ENCODE measurements around the gene IL3. TPM values are rescaled to one million over a fixed set of nuclear protein-coding genes. Genes with fewer than 3 reads are reported as not detected.

The IL3 gene
- total RNA-seq, 1 experiment from 2014 or later, result not detected

DNA sequence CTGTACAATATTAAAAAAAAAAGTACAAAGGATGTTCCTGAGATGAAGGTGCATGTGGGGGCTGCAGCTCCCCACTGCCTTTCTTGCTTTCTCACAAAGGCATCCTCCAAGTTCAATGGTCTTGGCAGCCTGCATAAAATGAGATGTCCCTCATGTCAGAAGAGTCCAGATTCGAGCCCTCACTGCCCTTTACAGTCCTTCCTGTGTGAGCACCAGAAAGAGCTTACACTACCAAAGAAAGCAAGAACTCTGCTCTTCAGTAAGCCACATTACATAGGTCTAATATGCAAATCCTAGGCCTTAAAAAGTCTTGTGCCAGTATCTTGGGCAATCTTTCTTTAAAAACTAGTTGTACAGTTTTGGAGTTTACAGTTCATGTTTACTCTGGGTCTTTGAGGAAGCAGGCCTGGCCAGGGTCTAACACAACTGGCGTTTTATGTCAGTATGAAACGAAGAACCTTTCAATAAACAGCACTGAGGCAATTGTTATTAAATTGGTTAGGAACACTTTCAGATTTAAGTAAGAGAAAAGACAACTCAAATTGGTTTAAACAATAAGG, 49.1 kb downstream of the IL3 start:
- Histone ChIP-seq H3K36me3 (ENCODE audit: insufficient read depth, low read length, poor library complexity, severe bottlenecking) (no peaks in the 10 kb centered on the region), H3K4me3 (ENCODE audit: low read depth, low read length, poor library complexity, severe bottlenecking) (no peak overlapping the region), H3K27ac (ENCODE audit: low read depth, low read length, poor library complexity, severe bottlenecking) (no peak overlapping the region), H3K4me1 (ENCODE audit: insufficient read depth, low read length, poor library complexity, severe bottlenecking) (no peaks in the 10 kb centered on the region), H3K27me3 (replicated peaks; ENCODE audit: insufficient read depth, low read depth, low read length, poor library complexity) (no peaks in the 10 kb centered on the region), H3K9me3 (ENCODE audit: low read depth, low read length, poor library complexity, severe bottlenecking) (no peaks in the 10 kb centered on the region)
- CTCF ChIA-PET, result no interaction called here
- intact Hi-C loops (cut with micrococcal nuclease; ENCODE audit: unreplicated experiment), result no loop called here
- POLR2A ChIA-PET (ENCODE audit: low non-redundant PET), result no interaction called here
- TF ChIP-seq EZH2 (IDR thresholded peaks at IDR 0.05; ENCODE audit: borderline replicate concordance, low read depth, low read length, poor library complexity, severe bottlenecking), result no peak
- TF ChIP-seq, protein P1, sequence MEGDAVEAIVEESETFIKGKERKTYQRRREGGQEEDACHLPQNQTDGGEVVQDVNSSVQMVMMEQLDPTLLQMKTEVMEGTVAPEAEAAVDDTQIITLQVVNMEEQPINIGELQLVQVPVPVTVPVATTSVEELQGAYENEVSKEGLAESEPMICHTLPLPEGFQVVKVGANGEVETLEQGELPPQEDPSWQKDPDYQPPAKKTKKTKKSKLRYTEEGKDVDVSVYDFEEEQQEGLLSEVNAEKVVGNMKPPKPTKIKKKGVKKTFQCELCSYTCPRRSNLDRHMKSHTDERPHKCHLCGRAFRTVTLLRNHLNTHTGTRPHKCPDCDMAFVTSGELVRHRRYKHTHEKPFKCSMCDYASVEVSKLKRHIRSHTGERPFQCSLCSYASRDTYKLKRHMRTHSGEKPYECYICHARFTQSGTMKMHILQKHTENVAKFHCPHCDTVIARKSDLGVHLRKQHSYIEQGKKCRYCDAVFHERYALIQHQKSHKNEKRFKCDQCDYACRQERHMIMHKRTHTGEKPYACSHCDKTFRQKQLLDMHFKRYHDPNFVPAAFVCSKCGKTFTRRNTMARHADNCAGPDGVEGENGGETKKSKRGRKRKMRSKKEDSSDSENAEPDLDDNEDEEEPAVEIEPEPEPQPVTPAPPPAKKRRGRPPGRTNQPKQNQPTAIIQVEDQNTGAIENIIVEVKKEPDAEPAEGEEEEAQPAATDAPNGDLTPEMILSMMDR (conservative IDR thresholded peaks at IDR 0.05; ENCODE audit: low read depth, low read length), result no peak
- no peak for DNase-seq (ENCODE audit: low spot score)
- BruUV-seq (replicated peaks), result no TSS peak

DNA sequence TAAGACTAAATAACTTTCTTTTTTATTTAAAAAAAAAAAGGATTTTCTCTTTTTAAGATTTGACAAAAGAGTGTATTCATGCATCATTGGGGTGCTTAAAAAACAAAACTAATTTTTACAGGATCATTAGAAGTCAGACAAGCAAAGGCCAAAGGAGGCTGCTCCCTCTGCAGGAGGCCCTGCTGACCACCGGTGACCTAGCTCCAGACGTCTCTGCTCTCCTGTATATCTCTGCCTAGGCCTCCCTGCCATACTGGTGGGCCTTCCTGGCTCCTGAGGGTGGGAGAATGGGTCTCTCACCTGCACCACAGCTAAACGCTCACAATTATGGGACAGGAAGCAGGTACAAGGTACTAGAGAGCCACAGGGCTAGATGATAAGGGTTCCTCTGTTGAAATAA, 49.7 kb downstream of the IL3 start:
- POLR2A ChIA-PET (ENCODE audit: low non-redundant PET), result no interaction called here
- DNase-seq (ENCODE audit: low spot score), result no peak
- BruUV-seq (replicated peaks), result no TSS peak
- intact Hi-C loops (cut with micrococcal nuclease; ENCODE audit: unreplicated experiment), result no loop called here
- no peaks in the 10 kb centered on the region for H3K4me1 ChIP-seq (ENCODE audit: insufficient read depth, low read length, poor library complexity, severe bottlenecking)
- TF ChIP-seq, protein P1 (conservative IDR thresholded peaks at IDR 0.05; ENCODE audit: low read depth, low read length), result no peak
- no peak for TF ChIP-seq EZH2 (IDR thresholded peaks at IDR 0.05; ENCODE audit: borderline replicate concordance, low read depth, low read length, poor library complexity, severe bottlenecking)
- CTCF ChIA-PET, result no interaction called here
- H3K27ac ChIP-seq (ENCODE audit: low read depth, low read length, poor library complexity, severe bottlenecking), result no peak overlapping the region
- H3K4me3 ChIP-seq (ENCODE audit: low read depth, low read length, poor library complexity, severe bottlenecking), result no peak overlapping the region
- no peaks in the 10 kb centered on the region for H3K27me3 ChIP-seq (replicated peaks; ENCODE audit: insufficient read depth, low read depth, low read length, poor library complexity)
- no peaks in the 10 kb centered on the region for H3K36me3 ChIP-seq (ENCODE audit: insufficient read depth, low read length, poor library complexity, severe bottlenecking)
- H3K9me3 ChIP-seq (ENCODE audit: low read depth, low read length, poor library complexity, severe bottlenecking), result no peaks in the 10 kb centered on the region

DNA sequence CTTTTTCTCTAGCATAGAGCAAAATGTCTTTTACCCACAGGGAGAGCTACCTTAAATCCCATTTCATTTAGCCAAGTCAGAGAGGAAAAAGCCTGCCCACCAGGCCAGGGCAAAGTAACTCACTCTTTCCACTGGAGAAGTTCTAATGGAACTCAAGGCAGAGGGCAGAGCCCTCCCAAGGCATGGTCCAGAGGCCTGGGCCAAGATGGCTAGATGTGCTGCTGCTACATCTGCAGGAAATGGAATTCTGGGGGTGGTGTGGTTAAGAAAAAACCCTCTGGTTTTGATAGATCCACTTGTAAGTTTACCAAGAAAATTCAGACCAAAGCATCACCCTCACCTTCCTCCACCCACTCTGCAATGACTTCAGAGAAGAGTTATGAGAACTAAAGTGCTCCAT, 50.5 kb downstream of the IL3 start:
- intact Hi-C loops (cut with micrococcal nuclease; ENCODE audit: unreplicated experiment), result no loop called here
- no peak for TF ChIP-seq EZH2 (IDR thresholded peaks at IDR 0.05; ENCODE audit: borderline replicate concordance, low read depth, low read length, poor library complexity, severe bottlenecking)
- TF ChIP-seq, protein P1 (conservative IDR thresholded peaks at IDR 0.05; ENCODE audit: low read depth, low read length), result no peak
- no TSS peak for BruUV-seq (replicated peaks)
- Histone ChIP-seq H3K36me3 (ENCODE audit: insufficient read depth, low read length, poor library complexity, severe bottlenecking) (no peaks in the 10 kb centered on the region), H3K9me3 (ENCODE audit: low read depth, low read length, poor library complexity, severe bottlenecking) (no peaks in the 10 kb centered on the region), H3K4me3 (ENCODE audit: low read depth, low read length, poor library complexity, severe bottlenecking) (no peak overlapping the region), H3K27me3 (replicated peaks; ENCODE audit: insufficient read depth, low read depth, low read length, poor library complexity) (no peaks in the 10 kb centered on the region), H3K27ac (ENCODE audit: low read depth, low read length, poor library complexity, severe bottlenecking) (no peak overlapping the region), H3K4me1 (ENCODE audit: insufficient read depth, low read length, poor library complexity, severe bottlenecking) (no peaks in the 10 kb centered on the region)
- ChIA-PET POLR2A (ENCODE audit: low non-redundant PET) (no interaction called here), CTCF (no interaction called here)
- DNase-seq (ENCODE audit: low spot score), result no peak

Data from A673 (cell line).